Measurements from ENCODE around the gene DBNL.

DNA sequence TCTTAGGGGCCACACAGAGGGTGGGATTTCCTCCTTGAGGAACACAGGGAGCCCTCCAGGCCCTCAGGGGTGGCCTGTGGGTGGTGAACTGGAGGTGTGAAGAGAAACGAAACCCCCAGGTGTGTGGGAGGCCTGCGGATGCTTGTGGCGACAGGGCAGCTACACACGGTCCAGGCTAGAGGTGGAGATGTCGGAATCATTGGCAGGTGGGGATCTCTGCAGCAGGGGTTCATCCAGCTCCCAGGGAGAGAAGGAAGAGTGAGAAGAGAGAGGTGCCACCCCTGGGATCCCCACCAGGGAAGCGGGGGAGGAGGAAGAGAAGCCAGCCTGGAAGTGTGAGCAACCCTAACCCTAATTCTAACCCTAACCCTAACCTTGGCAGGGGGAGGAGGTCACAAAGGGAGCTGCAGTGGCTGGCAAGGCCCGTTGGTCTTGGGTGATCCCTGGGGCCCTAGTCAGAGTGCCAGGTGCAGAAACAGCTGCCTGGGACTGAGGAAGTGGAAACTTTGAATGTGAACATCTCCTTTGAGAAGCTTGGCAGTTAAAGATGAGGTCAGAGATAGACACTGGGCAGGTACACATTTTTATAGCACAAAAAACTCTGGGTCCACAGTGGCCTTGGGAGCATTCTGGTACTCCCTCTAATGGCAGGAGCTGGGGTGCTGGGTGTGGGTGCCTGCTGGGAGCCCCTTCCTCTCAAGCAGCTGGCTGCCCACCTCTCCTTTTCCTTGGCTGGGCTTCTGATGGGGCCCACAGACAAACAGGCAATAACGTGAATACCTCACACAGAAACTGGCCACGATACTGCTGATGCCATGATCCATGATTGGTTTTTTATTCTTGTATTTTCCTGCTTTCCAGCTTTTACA lies 52.8 kb downstream of the DBNL start:
- TF ChIP-seq POLR2AphosphoS5 (IDR thresholded peaks at IDR 0.05) (no peak), POLR2A (IDR thresholded peaks at IDR 0.05) (no peak)
- TF ChIP-seq, protein P1, sequence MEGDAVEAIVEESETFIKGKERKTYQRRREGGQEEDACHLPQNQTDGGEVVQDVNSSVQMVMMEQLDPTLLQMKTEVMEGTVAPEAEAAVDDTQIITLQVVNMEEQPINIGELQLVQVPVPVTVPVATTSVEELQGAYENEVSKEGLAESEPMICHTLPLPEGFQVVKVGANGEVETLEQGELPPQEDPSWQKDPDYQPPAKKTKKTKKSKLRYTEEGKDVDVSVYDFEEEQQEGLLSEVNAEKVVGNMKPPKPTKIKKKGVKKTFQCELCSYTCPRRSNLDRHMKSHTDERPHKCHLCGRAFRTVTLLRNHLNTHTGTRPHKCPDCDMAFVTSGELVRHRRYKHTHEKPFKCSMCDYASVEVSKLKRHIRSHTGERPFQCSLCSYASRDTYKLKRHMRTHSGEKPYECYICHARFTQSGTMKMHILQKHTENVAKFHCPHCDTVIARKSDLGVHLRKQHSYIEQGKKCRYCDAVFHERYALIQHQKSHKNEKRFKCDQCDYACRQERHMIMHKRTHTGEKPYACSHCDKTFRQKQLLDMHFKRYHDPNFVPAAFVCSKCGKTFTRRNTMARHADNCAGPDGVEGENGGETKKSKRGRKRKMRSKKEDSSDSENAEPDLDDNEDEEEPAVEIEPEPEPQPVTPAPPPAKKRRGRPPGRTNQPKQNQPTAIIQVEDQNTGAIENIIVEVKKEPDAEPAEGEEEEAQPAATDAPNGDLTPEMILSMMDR (IDR thresholded peaks at IDR 0.05), result no peak
